Trophoblast cell (in vitro differentiated cells and primary cell): Measurements from ENCODE around the gene PAX7.

Source experiments
- DNase-seq, 2 donors: peaks; one replicate each; pipeline ENCODE4 v3.0.0-alpha.2; 2016
- H2AFZ ChIP-seq: 2 replicates; pipeline ENCODE4 v1.6.1; 2013; ENCODE audit warnings: low read length, moderate library complexity, mild to moderate bottlenecking; ENCODE audit not compliant: insufficient read depth, poor library complexity
- H2AK5ac ChIP-seq: 2 replicates; pipeline ENCODE4 v1.6.1; 2013; ENCODE audit warnings: mild to moderate bottlenecking, low read length
- H2BK120ac ChIP-seq: 2 replicates; pipeline ENCODE4 v1.6.1; 2013; ENCODE audit warnings: low read length, mild to moderate bottlenecking, moderate library complexity; ENCODE audit not compliant: insufficient read depth, poor library complexity
- H2BK12ac ChIP-seq: 2 replicates; pipeline ENCODE4 v1.6.1; 2013; ENCODE audit warnings: mild to moderate bottlenecking, low read length, moderate library complexity
- H2BK5ac ChIP-seq: 2 replicates; pipeline ENCODE4 v1.6.1; 2013; ENCODE audit warnings: low read length, low read depth, moderate library complexity, mild to moderate bottlenecking; ENCODE audit not compliant: poor library complexity
- H3K14ac ChIP-seq: 2 replicates; pipeline ENCODE4 v1.6.1; 2013; ENCODE audit warnings: mild to moderate bottlenecking, low read length
- H3K18ac ChIP-seq: 2 replicates; pipeline ENCODE4 v1.6.1; 2013; ENCODE audit warnings: mild to moderate bottlenecking, low read length
- H3K23ac ChIP-seq: 2 replicates; pipeline ENCODE4 v1.6.1; 2013; ENCODE audit warnings: low read length
- H3K27ac ChIP-seq: 2 replicates; pipeline ENCODE4 v1.5.1; 2013; ENCODE audit warnings: low read depth, mild to moderate bottlenecking, inconsistent platforms, low read length, moderate library complexity
- H3K27me3 ChIP-seq: 2 replicates; pipeline ENCODE4 v1.6.1; 2013; ENCODE audit warnings: inconsistent platforms, mild to moderate bottlenecking, low read length, moderate library complexity; ENCODE audit not compliant: insufficient read depth
- H3K36me3 ChIP-seq, 2 experiments: 1 replicate in 1 of 2; 2 replicates in 1 of 2; pipeline ENCODE4 v1.6.1; 2013; ENCODE audit warnings: low read length in 2 of 2, mild to moderate bottlenecking in 2 of 2, moderate library complexity in 1 of 2; ENCODE audit not compliant: insufficient read depth in 2 of 2, control insufficient read depth in 1 of 2
- H3K4ac ChIP-seq: 2 replicates; pipeline ENCODE4 v1.6.1; 2013; ENCODE audit warnings: low read depth, mild to moderate bottlenecking, low read length, moderate library complexity
- H3K4me1 ChIP-seq, 2 experiments: 1 replicate in 1 of 2; 2 replicates in 1 of 2; pipeline ENCODE4 v1.6.1; 2013; ENCODE audit warnings: low read length in 2 of 2, mild to moderate bottlenecking in 2 of 2, moderate library complexity in 1 of 2; ENCODE audit not compliant: insufficient read depth in 2 of 2, control insufficient read depth in 1 of 2
- H3K4me2 ChIP-seq: 2 replicates; pipeline ENCODE4 v1.6.1; 2013; ENCODE audit warnings: inconsistent platforms, mild to moderate bottlenecking, low read length, moderate library complexity
- H3K4me3 ChIP-seq: 2 replicates; pipeline ENCODE4 v1.5.1; 2013; ENCODE audit warnings: mild to moderate bottlenecking, low read depth, low read length, inconsistent platforms
- H3K79me1 ChIP-seq: one replicate; pipeline ENCODE4 v1.6.1; 2013; ENCODE audit warnings: low read length
- H3K79me2 ChIP-seq: 2 replicates; pipeline ENCODE4 v1.6.1; 2013; ENCODE audit warnings: low read length, mild to moderate bottlenecking; ENCODE audit not compliant: control insufficient read depth, insufficient read depth, poor library complexity
- H3K9ac ChIP-seq: 2 replicates; pipeline ENCODE4 v1.6.1; 2013; ENCODE audit warnings: mild to moderate bottlenecking, low read length
- H3K9me3 ChIP-seq: 2 replicates; pipeline ENCODE4 v1.6.1; 2013; ENCODE audit warnings: low read depth, mild to moderate bottlenecking, control low read depth, inconsistent platforms, low read length; ENCODE audit not compliant: insufficient read depth
- H4K12ac ChIP-seq: 2 replicates; pipeline ENCODE4 v1.6.1; 2013; ENCODE audit warnings: low read depth, mild to moderate bottlenecking, low read length, moderate library complexity
- H4K8ac ChIP-seq: 2 replicates; pipeline ENCODE4 v1.6.1; 2013; ENCODE audit warnings: low read depth, mild to moderate bottlenecking, low read length, moderate library complexity
- H4K91ac ChIP-seq: one replicate; pipeline ENCODE4 v1.6.1; 2013; ENCODE audit warnings: low read depth, mild to moderate bottlenecking, low read length, moderate library complexity
- WGBS: extraction: QIAGEN DNeasy Blood & Tissue Kit; methylation state at CpG from one replicate; pipeline ENCODE4 v1.1.7; 2013; ENCODE audit warnings: missing lambda C conversion rate; ENCODE audit not compliant: insufficient read length, insufficient coverage; ENCODE audit errors: extremely low coverage; 5-methylcytosine and 5-hydroxymethylcytosine counted together

The PAX7 gene

DNA sequence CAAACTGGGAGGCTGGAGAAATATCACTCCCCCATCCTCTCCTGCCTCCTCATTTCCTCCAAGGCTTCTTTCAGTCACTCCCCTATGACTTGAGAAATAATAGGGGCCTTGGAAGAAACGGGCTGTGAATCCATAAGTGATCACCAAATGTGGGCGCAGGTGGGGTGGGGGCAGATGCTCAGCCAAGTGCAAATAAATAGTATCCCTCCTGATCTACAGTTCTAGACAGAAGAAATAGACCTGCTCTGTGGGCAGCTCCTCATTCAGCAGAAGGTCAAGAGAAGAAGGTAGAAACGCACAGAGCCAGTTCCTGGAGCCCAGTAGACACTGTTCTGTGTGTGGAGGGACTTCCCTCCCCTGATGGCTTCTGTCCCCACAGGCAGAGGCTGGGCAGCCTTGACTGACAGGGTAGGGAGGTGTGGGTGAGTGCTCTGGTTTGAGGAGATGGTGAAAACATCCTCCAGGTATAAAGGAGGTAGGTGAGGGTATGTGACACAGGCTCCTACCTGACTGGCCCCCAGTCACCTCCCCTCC, 17.1 kb downstream of the PAX7 start:
- DNase-seq: no peak
- Histone ChIP-seq H2BK5ac (no peak overlapping the region), H3K36me3 (no peaks in the 10 kb centered on the region), H4K8ac (no peak overlapping the region), H3K4me3 (no peak overlapping the region), H3K9ac (no peak overlapping the region), H3K9me3 (peaks cover 6% of the 10 kb centered on the region), H2AFZ (no peak overlapping the region), H3K14ac (no peak overlapping the region), H4K12ac (no peak overlapping the region), H4K91ac (no peak overlapping the region), H3K27me3 (peaks cover 74% of the 10 kb centered on the region), H3K27ac (no peak overlapping the region), H2BK12ac (no peak overlapping the region), H3K79me1 (no peaks in the 10 kb centered on the region), H3K23ac (no peak overlapping the region), H3K4me2 (no peak overlapping the region), H2AK5ac (no peak overlapping the region), H3K4me1 (peaks cover 0 to 3% of the 10 kb centered on the region in 2 experiments), H3K79me2 (no peaks in the 10 kb centered on the region), H3K4ac (no peak overlapping the region), H3K18ac (no peak overlapping the region), H2BK120ac (no peak overlapping the region)
- no CpG with 5 or more reads among the region's 3 CpGs for WGBS

DNA sequence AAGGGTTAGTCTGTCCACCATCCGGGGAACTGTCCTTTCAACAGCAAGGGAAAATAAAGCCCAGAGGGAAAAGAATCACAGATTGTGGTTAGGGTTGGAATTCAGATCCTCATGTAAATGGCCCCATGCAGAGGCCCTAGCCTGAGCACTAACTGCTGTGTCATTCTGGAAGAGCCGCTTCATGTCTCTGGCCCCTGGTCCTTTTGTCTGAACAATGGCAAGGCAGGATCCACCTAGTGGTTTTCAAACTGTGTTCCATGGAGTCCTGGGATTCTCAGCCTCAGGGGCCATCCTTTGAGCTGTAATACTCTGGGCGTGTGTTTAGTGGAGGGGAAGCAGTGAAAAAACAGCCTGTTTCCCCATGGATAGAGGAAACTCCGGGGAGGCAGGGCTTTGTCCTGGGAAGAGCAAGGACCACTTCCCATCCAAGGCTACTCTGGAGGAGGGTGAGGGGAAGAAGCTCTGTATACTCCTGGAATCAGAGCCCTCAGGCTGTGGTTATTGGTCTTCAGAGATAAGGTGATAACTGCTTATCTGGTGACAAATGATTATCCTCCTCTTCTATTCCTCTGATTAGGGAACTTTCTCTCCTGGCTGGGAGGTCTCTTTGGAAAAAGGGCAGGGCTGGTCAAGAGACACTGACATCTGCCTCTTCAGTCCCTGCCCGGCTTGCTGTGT, 19.2 kb downstream of the PAX7 start:
- H3K9ac ChIP-seq: no peak overlapping the region
- no peak overlapping the region for H4K12ac ChIP-seq
- H3K9me3 ChIP-seq: peaks cover 6% of the 10 kb centered on the region
- H2AFZ ChIP-seq: no peak overlapping the region
- no CpG with 5 or more reads among the region's 5 CpGs for WGBS
- no peak overlapping the region for H3K14ac ChIP-seq
- no peak overlapping the region for H2BK120ac ChIP-seq
- no peak overlapping the region for H3K4ac ChIP-seq
- H2BK12ac ChIP-seq: no peak overlapping the region
- DNase-seq: no peak
- H3K4me2 ChIP-seq: no peak overlapping the region
- H2AK5ac ChIP-seq: no peak overlapping the region
- no peaks in the 10 kb centered on the region for H3K79me2 ChIP-seq
- no peak overlapping the region for H2BK5ac ChIP-seq
- no peaks in the 10 kb centered on the region for H3K4me1 ChIP-seq
- no peak overlapping the region for H3K23ac ChIP-seq
- H4K91ac ChIP-seq: no peak overlapping the region
- no peak overlapping the region for H3K18ac ChIP-seq
- H3K79me1 ChIP-seq: no peaks in the 10 kb centered on the region
- peaks cover 58% of the 10 kb centered on the region for H3K27me3 ChIP-seq
- H3K4me3 ChIP-seq: no peak overlapping the region
- H3K36me3 ChIP-seq: no peaks in the 10 kb centered on the region
- H3K27ac ChIP-seq: no peak overlapping the region
- H4K8ac ChIP-seq: no peak overlapping the region

DNA sequence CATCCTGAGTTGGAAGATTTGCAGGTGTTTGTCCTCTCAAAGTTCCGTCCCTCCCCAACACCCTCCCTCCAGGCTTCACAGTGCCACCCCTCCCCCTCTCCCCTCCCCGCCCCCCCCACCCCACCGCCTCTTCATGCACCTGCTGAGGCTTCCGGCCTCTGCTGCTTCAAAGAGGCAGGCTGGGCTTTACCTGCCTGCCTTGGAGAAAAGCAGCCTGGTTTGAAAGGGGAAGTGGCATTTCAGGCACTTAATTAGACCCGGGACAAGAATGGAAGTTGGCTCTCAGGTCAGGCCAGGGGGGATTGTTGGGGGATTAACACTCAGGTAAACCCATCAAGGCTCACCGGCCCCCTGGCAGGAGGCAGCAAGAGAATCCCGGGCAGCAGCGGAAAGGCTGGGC, 21.1 kb downstream of the PAX7 start:
- Histone ChIP-seq H3K27ac (no peak overlapping the region), H4K12ac (no peak overlapping the region), H3K4ac (no peak overlapping the region), H3K79me2 (no peaks in the 10 kb centered on the region), H3K23ac (no peak overlapping the region), H2BK12ac (no peak overlapping the region), H2AK5ac (no peak overlapping the region), H2BK120ac (no peak overlapping the region), H3K18ac (no peak overlapping the region), H3K4me2 (no peak overlapping the region), H4K8ac (no peak overlapping the region), H3K79me1 (no peaks in the 10 kb centered on the region), H3K14ac (no peak overlapping the region), H3K4me3 (no peak overlapping the region), H4K91ac (no peak overlapping the region), H3K4me1 (no peaks in the 10 kb centered on the region), H2BK5ac (no peak overlapping the region), H2AFZ (no peak overlapping the region), H3K36me3 (no peaks in the 10 kb centered on the region), H3K27me3 (peaks cover 39% of the 10 kb centered on the region), H3K9ac (no peak overlapping the region), H3K9me3 (peaks cover 6% of the 10 kb centered on the region)
- WGBS: no CpG with 5 or more reads among the region's 8 CpGs
- no peak for DNase-seq

DNA sequence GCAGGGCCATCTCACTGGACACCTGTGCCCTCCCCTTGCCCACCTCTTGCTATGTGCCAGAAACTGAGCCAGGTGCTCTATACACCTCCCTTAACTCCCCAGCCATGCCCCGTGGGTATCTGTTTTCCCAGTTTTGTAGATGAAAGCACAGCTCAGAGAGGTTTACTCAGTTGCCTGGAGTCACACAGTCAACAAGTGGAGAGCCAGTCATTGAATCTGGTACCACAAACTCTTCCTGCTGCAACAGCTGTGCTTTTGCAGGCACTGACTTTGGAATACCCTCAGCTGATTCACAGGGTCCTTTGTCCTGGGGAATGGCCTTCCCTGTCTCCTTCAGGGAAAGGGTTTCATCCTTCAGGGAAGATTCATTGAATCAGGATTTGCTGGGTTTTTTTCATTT, 22.1 kb downstream of the PAX7 start:
- H3K4ac ChIP-seq: no peak overlapping the region
- H3K27ac ChIP-seq: no peak overlapping the region
- no peak overlapping the region for H4K91ac ChIP-seq
- H2AFZ ChIP-seq: no peak overlapping the region
- no CpG with 5 or more reads among the region's 1 CpG for WGBS
- no peak overlapping the region for H2BK12ac ChIP-seq
- no peaks in the 10 kb centered on the region for H3K79me1 ChIP-seq
- no peak overlapping the region for H3K23ac ChIP-seq
- DNase-seq: no peak
- no peak overlapping the region for H3K18ac ChIP-seq
- H3K4me3 ChIP-seq: no peak overlapping the region
- peaks cover 30% of the 10 kb centered on the region for H3K27me3 ChIP-seq
- no peaks in the 10 kb centered on the region for H3K79me2 ChIP-seq
- H3K9me3 ChIP-seq: peaks cover 3% of the 10 kb centered on the region
- no peak overlapping the region for H4K12ac ChIP-seq
- H3K14ac ChIP-seq: no peak overlapping the region
- H3K4me2 ChIP-seq: no peak overlapping the region
- H3K9ac ChIP-seq: no peak overlapping the region
- no peak overlapping the region for H2BK5ac ChIP-seq
- H3K36me3 ChIP-seq: no peaks in the 10 kb centered on the region
- H2AK5ac ChIP-seq: no peak overlapping the region
- no peaks in the 10 kb centered on the region for H3K4me1 ChIP-seq
- no peak overlapping the region for H4K8ac ChIP-seq
- no peak overlapping the region for H2BK120ac ChIP-seq
